ENCODE results near the gene NCSTN. TPM values are rescaled to one million over a fixed set of nuclear protein-coding genes. Genes with fewer than 3 reads are reported as not detected.

The NCSTN gene
- total RNA-seq, 1 donor from 2014 or later, result 44.8 TPM

DNA sequence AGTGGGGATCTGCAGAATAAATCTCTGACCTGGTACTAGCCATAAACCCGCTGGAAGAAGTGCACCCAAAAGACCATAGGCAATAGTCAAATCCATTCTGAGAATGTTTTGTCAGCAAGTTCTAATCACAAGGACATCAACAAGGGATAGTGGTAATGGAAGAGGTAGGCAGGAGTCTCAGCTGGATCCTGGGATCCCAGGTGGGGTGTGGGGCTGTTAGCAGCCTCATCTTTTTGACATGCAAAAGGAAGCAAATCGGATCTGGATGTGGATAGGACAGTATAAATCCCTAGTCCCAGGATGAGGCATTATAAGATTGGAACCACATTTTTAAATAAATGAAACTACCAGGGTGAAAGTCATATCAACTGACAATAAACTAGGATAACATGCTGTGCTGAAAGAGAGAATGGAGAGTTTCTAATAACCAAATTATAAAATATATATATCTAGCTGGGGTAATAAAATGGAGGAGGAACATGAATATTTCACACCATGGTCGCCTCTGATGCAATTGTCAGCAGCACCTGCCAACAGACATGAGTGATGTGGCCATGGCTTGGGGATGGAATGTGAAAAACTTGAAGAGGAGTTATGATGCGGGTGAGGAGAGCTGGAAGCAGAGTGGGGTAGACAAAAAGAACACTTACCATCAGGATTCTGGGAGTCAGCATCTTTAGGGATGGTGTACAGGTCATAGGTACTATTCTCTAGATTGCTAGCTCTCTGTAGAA, 34.6 kb upstream of the NCSTN start:
- Mint-ChIP-seq H3K4me1 (no peaks in the 10 kb centered on the region), H3K4me3 (no peak overlapping the region), H3K9me3 (no peaks in the 10 kb centered on the region), H3K27ac (no peak overlapping the region), H3K27me3 (ENCODE audit: insufficient read depth, low read depth) (no peaks in the 10 kb centered on the region), H3K36me3 (peaks cover 32% of the 10 kb centered on the region)
- no peak for DNase-seq (ENCODE audit: low spot score)
- H3F3A ChIP-seq (ENCODE audit: low read depth), result peaks cover 9% of the 10 kb centered on the region
- H3K4me3 ChIP-seq, result no peak overlapping the region
- no peaks in the 10 kb centered on the region for H3K27me3 ChIP-seq
- H4K20me1 ChIP-seq (ENCODE audit: low read depth), result peaks cover 13% of the 10 kb centered on the region
- H3K79me2 ChIP-seq (ENCODE audit: low read depth), result no peaks in the 10 kb centered on the region
- H3K9me3 ChIP-seq (ENCODE audit: low read depth), result no peaks in the 10 kb centered on the region
- peak overlapping the region; percentile 1 for H3K9ac ChIP-seq
- H3K36me3 ChIP-seq, result peaks cover 22% of the 10 kb centered on the region
- TF ChIP-seq CTCF (IDR thresholded peaks at IDR 0.05) (no peak), EZH2phosphoT487 (IDR thresholded peaks at IDR 0.05) (no peak), EZH2 (IDR thresholded peaks at IDR 0.05) (no peak)
- no peak overlapping the region for H3K4me2 ChIP-seq
- no peak overlapping the region for H2AFZ ChIP-seq (replicated peaks)
- H3K4me1 ChIP-seq, result peaks cover 9% of the 10 kb centered on the region
- peak overlapping the region; percentile 72 for H3K27ac ChIP-seq

- no peak overlapping the region for H3K4me2 ChIP-seq
- peaks cover 9% of the 10 kb centered on the region for H3K4me1 ChIP-seq
- H4K20me1 ChIP-seq (ENCODE audit: low read depth), result peaks cover 13% of the 10 kb centered on the region
- H3K4me3 ChIP-seq, result no peak overlapping the region
- peaks cover 23% of the 10 kb centered on the region for H3K36me3 ChIP-seq
- Mint-ChIP-seq H3K4me1 (no peaks in the 10 kb centered on the region), H3K27me3 (ENCODE audit: insufficient read depth, low read depth) (no peaks in the 10 kb centered on the region), H3K27ac (no peak overlapping the region), H3K9me3 (no peaks in the 10 kb centered on the region), H3K4me3 (no peak overlapping the region), H3K36me3 (peaks cover 32% of the 10 kb centered on the region)
- no peaks in the 10 kb centered on the region for H3K9me3 ChIP-seq (ENCODE audit: low read depth)
- H3K79me2 ChIP-seq (ENCODE audit: low read depth), result no peaks in the 10 kb centered on the region
- no peak for TF ChIP-seq EZH2 (IDR thresholded peaks at IDR 0.05)
- no peak for TF ChIP-seq EZH2phosphoT487 (IDR thresholded peaks at IDR 0.05)
- no peak for TF ChIP-seq CTCF (IDR thresholded peaks at IDR 0.05)
- H2AFZ ChIP-seq (replicated peaks), result no peak overlapping the region
- no peaks in the 10 kb centered on the region for H3K27me3 ChIP-seq
- H3K9ac ChIP-seq, result no peak overlapping the region
- no peak overlapping the region for H3K27ac ChIP-seq
- DNase-seq (ENCODE audit: low spot score), result no peak
- peaks cover 9% of the 10 kb centered on the region for H3F3A ChIP-seq (ENCODE audit: low read depth)
Observed at GRCh38 chr1:160309185-160309557, 34.0 kb upstream of the NCSTN start.

DNA sequence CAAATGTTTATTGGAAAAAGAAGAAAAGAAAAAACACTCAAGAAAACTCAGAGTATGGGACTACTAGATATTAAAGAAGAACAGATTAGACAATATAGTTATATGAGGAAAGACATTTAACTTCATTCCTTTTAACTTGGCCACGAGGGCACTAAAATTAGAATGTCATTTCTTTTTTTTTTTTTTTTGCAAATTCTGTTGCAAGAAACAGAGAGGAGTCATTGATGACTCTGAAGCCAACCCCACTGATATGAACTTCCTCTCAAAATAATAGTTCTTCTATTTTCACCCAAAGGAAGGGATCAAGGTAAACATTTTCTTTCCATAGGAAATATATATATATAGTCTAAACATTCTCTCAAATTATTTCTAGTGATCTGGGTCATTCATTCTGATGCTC, 33.6 kb upstream of the NCSTN start:
- no peak for DNase-seq (ENCODE audit: low spot score)
- Mint-ChIP-seq H3K9me3 (no peaks in the 10 kb centered on the region), H3K36me3 (peaks cover 32% of the 10 kb centered on the region), H3K27ac (no peak overlapping the region), H3K4me1 (no peaks in the 10 kb centered on the region), H3K27me3 (ENCODE audit: insufficient read depth, low read depth) (no peaks in the 10 kb centered on the region), H3K4me3 (no peak overlapping the region)
- no peak for TF ChIP-seq EZH2 (IDR thresholded peaks at IDR 0.05)
- TF ChIP-seq CTCF (IDR thresholded peaks at IDR 0.05), result no peak
- no peak for TF ChIP-seq EZH2phosphoT487 (IDR thresholded peaks at IDR 0.05)
- Histone ChIP-seq H3K36me3 (peaks cover 27% of the 10 kb centered on the region), H3K27ac (no peak overlapping the region), H3K4me1 (peaks cover 9% of the 10 kb centered on the region), H3K4me3 (no peak overlapping the region), H3K4me2 (no peak overlapping the region), H3F3A (ENCODE audit: low read depth) (peaks cover 9% of the 10 kb centered on the region), H4K20me1 (ENCODE audit: low read depth) (peaks cover 13% of the 10 kb centered on the region), H3K9ac (no peak overlapping the region), H3K79me2 (ENCODE audit: low read depth) (no peaks in the 10 kb centered on the region), H3K27me3 (no peaks in the 10 kb centered on the region), H3K9me3 (ENCODE audit: low read depth) (no peaks in the 10 kb centered on the region), H2AFZ (replicated peaks) (no peak overlapping the region)

Measured in neural progenitor cell (in vitro differentiated cells).